AG04450 (cell line): ENCODE data around the gene TMEM181. TPM values are rescaled to one million over a fixed set of nuclear protein-coding genes. Genes with fewer than 3 reads are reported as not detected.

Source experiments
- CTCF ChIA-PET: fragments of 300-600, 350-600 bp; formaldehyde crosslinking; extraction: SDS; loops from one replicate; lab custom pipeline; 2022; ENCODE audit warnings: antibody characterized with exemption, inconsistent platforms; lab: Charles Lee
- POLR2A ChIA-PET: fragments of 350-600 bp; formaldehyde crosslinking; extraction: SDS; loops from one replicate; lab custom pipeline; 2021; ENCODE audit warnings: antibody characterized with exemption, inconsistent platforms; lab: Yijun Ruan, JAX
- DNase-seq: peaks from one replicate; pipeline ENCODE4 v3.0.0-alpha.2; 2011; ENCODE audit warnings: low read depth, low spot score
- H3K27ac ChIP-seq: one replicate; pipeline ENCODE4 v1.5.1; 2012; ENCODE audit warnings: low read depth, low read length, control low read depth
- H3K27me3 ChIP-seq: one replicate; pipeline ENCODE4 v1.6.0; 2012; ENCODE audit warnings: low read length; ENCODE audit not compliant: control insufficient read depth, insufficient read depth
- H3K4me3 ChIP-seq: 2 replicates; pipeline ENCODE4 v1.5.1; 2011; ENCODE audit warnings: mild to moderate bottlenecking, low read depth, low read length, control low read depth
- H3K9me3 ChIP-seq: 2 replicates; pipeline ENCODE4 v1.5.1; 2012; ENCODE audit warnings: low read length; ENCODE audit not compliant: control insufficient read depth, insufficient read depth
- CTCF ChIP-seq: IDR thresholded peaks from 2 replicates; pipeline ENCODE4 v1.5.1; 2011; ENCODE audit warnings: low read depth, low read length, control low read depth, inconsistent platforms
- polyA plus RNA-seq: library from polyadenylated mRNA; depleted of rRNA; stranded (reverse); fragments of >200 nt; gene quantifications from 2 replicates; pipeline ENCODE4 v1.2.3, GENCODE V29; 2011

TMEM181 gene
- polyA plus RNA-seq, 1 experiment: 44.1 TPM

- ChIA-PET CTCF (interaction anchor here (0.6 to 4.4 kb wide), 6 partner anchors 47 to 430 kb away, joined by 3 to 28 read pairs (median 3); no protein-coding TSS in a partner anchor), POLR2A (interaction anchor here (0.9 to 2.4 kb wide), 5 partner anchors 11 to 27 kb away, joined by 3 to 12 read pairs (median 7); no protein-coding TSS in a partner anchor)
- peak within 1 kb of the TSS; percentile 86 for H3K27ac ChIP-seq
- peak within 1 kb of the TSS; percentile 97 for H3K4me3 ChIP-seq
- no peaks in the 10 kb centered on the region for H3K27me3 ChIP-seq
- TF ChIP-seq CTCF: no peak
- H3K9me3 ChIP-seq: no peaks in the 10 kb centered on the region
- no peak for DNase-seq
These were observed 84.6 kb downstream of the TMEM181 start, which contains the start of gene DYNLT1 for GRCh38 chr6:158644231-158645063. DYNLT1 (minus strand) TSS chr6:158644743; CDS start chr6:158644708, 35 bp downstream.

GRCh38 chr6:158645064-158646022, 85.5 kb downstream of the TMEM181 start:
- ChIA-PET POLR2A (interaction anchor here (1.8 to 2.4 kb wide), 3 partner anchors 10 to 17 kb away, joined by 7 to 12 read pairs (median 8); no protein-coding TSS in a partner anchor), CTCF (interaction anchor here (0.6 to 4.4 kb wide), 6 partner anchors 15 to 431 kb away, joined by 3 to 28 read pairs (median 4); no protein-coding TSS in a partner anchor)
- peak overlapping the region; percentile 97 for H3K4me3 ChIP-seq
- H3K9me3 ChIP-seq: no peaks in the 10 kb centered on the region
- no peak overlapping the region for H3K27ac ChIP-seq
- TF ChIP-seq CTCF: no peak
- DNase-seq: no peak
- H3K27me3 ChIP-seq: no peaks in the 10 kb centered on the region

GRCh38 chr6:158646023-158646910, 86.4 kb downstream of the TMEM181 start:
- POLR2A ChIA-PET: interaction anchor here (2.4 kb wide), 1 partner anchor 9 kb away, joined by 12 read pairs; no protein-coding TSS in a partner anchor
- CTCF ChIA-PET: interaction anchor here (0.6 to 4.4 kb wide), 5 partner anchors 14 to 432 kb away, joined by 3 to 28 read pairs (median 4); no protein-coding TSS in a partner anchor
- no peak for TF ChIP-seq CTCF
- Histone ChIP-seq H3K27me3 (no peaks in the 10 kb centered on the region), H3K9me3 (no peaks in the 10 kb centered on the region), H3K4me3 (no peak overlapping the region), H3K27ac (no peak overlapping the region)
- DNase-seq: no peak

- H3K27me3 ChIP-seq: no peaks in the 10 kb centered on the region
- POLR2A ChIA-PET: no interaction called here
- H3K4me3 ChIP-seq: no peak overlapping the region
- no peak for TF ChIP-seq CTCF
- H3K27ac ChIP-seq: no peak overlapping the region
- CTCF ChIA-PET: interaction anchor here (0.7 to 1.1 kb wide), 2 partner anchors 12 to 44 kb away, joined by 3 read pairs; no protein-coding TSS in a partner anchor
- DNase-seq: no peak
- no peaks in the 10 kb centered on the region for H3K9me3 ChIP-seq
These were observed 87.6 kb downstream of the TMEM181 start for GRCh38 chr6:158647501-158647900.
